HG03439 (cell line): ENCODE results near the gene LZTR1.
"Not testable (repeated sequence)": the region's sequence is repeated elsewhere in the genome, so short reads cannot be mapped to it uniquely, and the experiment has no call there.

Source experiments
- ATAC-seq: cut with Tn5 transposase; IDR thresholded peaks from one replicate; pipeline ENCODE4 v1.9.1; 2021; ENCODE audit warnings: mild to moderate bottlenecking, moderate library complexity; ENCODE audit not compliant: unreplicated experiment

The LZTR1 gene

GRCh38 chr22:21030621-21031544, 48.8 kb downstream of the LZTR1 start:
- ATAC-seq, result no peak

GRCh38 chr22:21031545-21032036, 49.5 kb downstream of the LZTR1 start:
- ATAC-seq, result no peak

- ATAC-seq, result no peak
Observed at GRCh38 chr22:21032037-21032867, 50.2 kb downstream of the LZTR1 start, which contains the start of gene SLC7A4. Gene SLC7A4 (minus strand): TSS chr22:21032561. CDS start chr22:21031812, 749 bp downstream.

- no peak for ATAC-seq
Observed at GRCh38 chr22:21032868-21033688, 51.0 kb downstream of the LZTR1 start.

- no peak for ATAC-seq
Observed at GRCh38 chr22:21033895-21034294, 51.8 kb downstream of the LZTR1 start.

- no peak for ATAC-seq
Observed at GRCh38 chr22:21034989-21035388, 52.9 kb downstream of the LZTR1 start.

- ATAC-seq, result no peak
Observed at GRCh38 chr22:21038405-21038804, 56.3 kb downstream of the LZTR1 start.

GRCh38 chr22:21039158-21039557, 57.1 kb downstream of the LZTR1 start:
- not testable (repeated sequence) for ATAC-seq

GRCh38 chr22:21041937-21042336, 59.8 kb downstream of the LZTR1 start:
- ATAC-seq, result no peak

- no peak for ATAC-seq
Observed at GRCh38 chr22:21042978-21043859, 61.1 kb downstream of the LZTR1 start.

GRCh38 chr22:21043860-21044535, 61.9 kb downstream of the LZTR1 start:
- ATAC-seq, result no peak

GRCh38 chr22:21044931-21045584, 63.0 kb downstream of the LZTR1 start:
- no peak for ATAC-seq

- peak; percentile 79 for ATAC-seq
Observed at GRCh38 chr22:21045585-21046294, 63.6 kb downstream of the LZTR1 start, which contains the start of gene LRRC74B. Gene LRRC74B (plus strand): TSS chr22:21045946. CDS start chr22:21045987, 41 bp downstream.

GRCh38 chr22:21047035-21047661, 65.1 kb downstream of the LZTR1 start:
- ATAC-seq, result no peak

- no peak for ATAC-seq
Observed at GRCh38 chr22:21047730-21048129, 65.6 kb downstream of the LZTR1 start.

- ATAC-seq, result not testable (repeated sequence)
Observed at GRCh38 chr22:21048448-21048847, 66.4 kb downstream of the LZTR1 start.
